C4-2B (cell line): ENCODE measurements around the gene UQCR11.

ENCODE experiments used
- H3K27ac ChIP-seq: fragments of 450-650 bp; 2 replicates; pipeline ENCODE4 v1.5.1; 2017
- ZFX ChIP-seq: fragments of 450-650 bp; IDR thresholded peaks from 2 replicates; pipeline ENCODE4 v1.6.1; 2017
- TF ChIP-seq, protein P1 (sequence below): fragments of 450-650 bp; conservative IDR thresholded peaks from 2 replicates; pipeline ENCODE4 v1.5.1; 2017; ENCODE audit warnings: mild to moderate bottlenecking

Gene UQCR11

GRCh38 chr19:1605236-1606137 is at the start of gene UQCR11:
Gene UQCR11 (minus strand): TSS chr19:1605462. CDS start chr19:1605409, 53 bp downstream.
- TF ChIP-seq, protein P1, sequence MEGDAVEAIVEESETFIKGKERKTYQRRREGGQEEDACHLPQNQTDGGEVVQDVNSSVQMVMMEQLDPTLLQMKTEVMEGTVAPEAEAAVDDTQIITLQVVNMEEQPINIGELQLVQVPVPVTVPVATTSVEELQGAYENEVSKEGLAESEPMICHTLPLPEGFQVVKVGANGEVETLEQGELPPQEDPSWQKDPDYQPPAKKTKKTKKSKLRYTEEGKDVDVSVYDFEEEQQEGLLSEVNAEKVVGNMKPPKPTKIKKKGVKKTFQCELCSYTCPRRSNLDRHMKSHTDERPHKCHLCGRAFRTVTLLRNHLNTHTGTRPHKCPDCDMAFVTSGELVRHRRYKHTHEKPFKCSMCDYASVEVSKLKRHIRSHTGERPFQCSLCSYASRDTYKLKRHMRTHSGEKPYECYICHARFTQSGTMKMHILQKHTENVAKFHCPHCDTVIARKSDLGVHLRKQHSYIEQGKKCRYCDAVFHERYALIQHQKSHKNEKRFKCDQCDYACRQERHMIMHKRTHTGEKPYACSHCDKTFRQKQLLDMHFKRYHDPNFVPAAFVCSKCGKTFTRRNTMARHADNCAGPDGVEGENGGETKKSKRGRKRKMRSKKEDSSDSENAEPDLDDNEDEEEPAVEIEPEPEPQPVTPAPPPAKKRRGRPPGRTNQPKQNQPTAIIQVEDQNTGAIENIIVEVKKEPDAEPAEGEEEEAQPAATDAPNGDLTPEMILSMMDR, result no peak; the same call in 1 of the 2 replicates
- peak; percentile 83; the same call in 1 of the 2 replicates for TF ChIP-seq ZFX
- peak within 1 kb of the TSS; percentile 93 for H3K27ac ChIP-seq

GRCh38 chr19:1654178-1654792 is 49.0 kb upstream of the UQCR11 start:
- TF ChIP-seq, protein P1, result no peak
- TF ChIP-seq ZFX, result no peak
- H3K27ac ChIP-seq, result no peak overlapping the region

DNA sequence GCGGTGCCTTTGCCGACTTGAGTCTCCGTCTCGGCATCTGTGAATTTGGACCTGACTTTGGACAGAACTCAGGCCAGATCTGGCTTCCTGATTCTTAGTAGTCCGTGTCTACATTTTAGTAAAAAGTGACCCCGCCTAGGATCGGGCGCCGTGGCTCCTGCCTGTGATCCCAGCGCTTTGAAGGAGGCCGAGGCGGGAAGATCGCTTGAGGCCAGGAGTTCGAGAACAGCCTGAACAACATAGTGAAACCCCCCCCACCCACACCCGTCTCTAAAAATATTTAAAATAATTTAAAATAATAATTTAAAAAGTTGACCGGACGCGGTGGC is 48.0 kb upstream of the UQCR11 start:
- peak overlapping the region; percentile 95 for H3K27ac ChIP-seq
- TF ChIP-seq, protein P1, result no peak
- no peak for TF ChIP-seq ZFX

DNA sequence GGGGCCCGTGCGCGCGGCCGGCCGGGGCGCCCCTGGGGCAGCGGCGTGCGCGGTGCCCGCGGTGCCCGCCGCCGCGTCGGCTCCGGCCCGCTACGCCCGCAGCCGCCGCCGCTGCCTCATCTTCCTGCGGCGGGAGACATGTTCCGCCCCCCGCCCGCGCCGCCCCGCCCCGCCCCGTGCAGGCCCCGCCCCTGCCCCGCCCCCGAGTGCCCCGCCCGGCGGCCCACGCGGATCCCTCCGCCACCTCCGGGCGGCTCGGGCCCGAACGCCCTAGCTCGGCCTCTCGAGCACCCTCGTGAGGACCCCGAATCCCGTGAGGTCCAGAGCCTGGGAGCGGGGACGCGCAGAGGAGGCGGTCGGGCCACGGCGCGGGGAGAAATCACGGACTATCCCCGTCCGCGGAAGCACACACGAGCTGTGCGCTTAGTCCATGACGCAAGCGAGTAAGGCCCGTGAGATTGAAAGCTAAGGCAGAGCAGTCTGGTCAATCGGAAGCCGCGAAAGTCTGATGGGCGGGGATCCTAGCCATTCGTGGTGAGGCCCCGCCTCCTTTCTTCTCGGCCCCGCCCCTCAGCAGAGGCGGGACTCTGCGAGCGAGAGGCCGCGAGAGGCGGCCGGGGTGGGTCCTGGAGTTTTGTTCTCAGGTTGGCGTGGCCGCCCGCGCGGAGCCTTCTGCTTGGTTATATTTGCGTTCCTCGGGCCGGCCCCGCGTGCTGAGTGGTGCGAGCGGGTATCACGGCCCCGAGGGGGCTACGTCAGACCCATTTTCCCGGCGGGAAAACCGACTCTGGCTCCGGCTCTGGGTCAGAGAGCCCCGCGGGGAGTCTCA is 47.4 kb upstream of the UQCR11 start, which contains the start of gene TCF3:
Gene TCF3, minus strand, starts transcription at position 145 of the 829 bp plus-strand sequence. CDS start 2,367 bp downstream, outside the sequence.
- peak within 1 kb of the TSS; percentile 95 for H3K27ac ChIP-seq
- TF ChIP-seq, protein P1, result no peak

- H3K27ac ChIP-seq, result peak overlapping the region; percentile 95
- TF ChIP-seq, protein P1, result no peak
- 0 out of 2 replicates have a peak, but pooled peaks have one; percentile 28 for TF ChIP-seq ZFX
These were observed 46.5 kb upstream of the UQCR11 start for GRCh38 chr19:1651568-1652291.

- no peak for TF ChIP-seq ZFX
- TF ChIP-seq, protein P1, result no peak
- peak overlapping the region; percentile 95 for H3K27ac ChIP-seq
These were observed 45.6 kb upstream of the UQCR11 start for GRCh38 chr19:1650650-1651567.
